AG08396 (cell line): ENCODE measurements around the gene TNS4.

ENCODE experiments used
- DNase-seq: peaks from one replicate; pipeline ENCODE4 v3.0.0; 2012; ENCODE audit warnings: low spot score, mixed read lengths

TNS4 gene

DNA sequence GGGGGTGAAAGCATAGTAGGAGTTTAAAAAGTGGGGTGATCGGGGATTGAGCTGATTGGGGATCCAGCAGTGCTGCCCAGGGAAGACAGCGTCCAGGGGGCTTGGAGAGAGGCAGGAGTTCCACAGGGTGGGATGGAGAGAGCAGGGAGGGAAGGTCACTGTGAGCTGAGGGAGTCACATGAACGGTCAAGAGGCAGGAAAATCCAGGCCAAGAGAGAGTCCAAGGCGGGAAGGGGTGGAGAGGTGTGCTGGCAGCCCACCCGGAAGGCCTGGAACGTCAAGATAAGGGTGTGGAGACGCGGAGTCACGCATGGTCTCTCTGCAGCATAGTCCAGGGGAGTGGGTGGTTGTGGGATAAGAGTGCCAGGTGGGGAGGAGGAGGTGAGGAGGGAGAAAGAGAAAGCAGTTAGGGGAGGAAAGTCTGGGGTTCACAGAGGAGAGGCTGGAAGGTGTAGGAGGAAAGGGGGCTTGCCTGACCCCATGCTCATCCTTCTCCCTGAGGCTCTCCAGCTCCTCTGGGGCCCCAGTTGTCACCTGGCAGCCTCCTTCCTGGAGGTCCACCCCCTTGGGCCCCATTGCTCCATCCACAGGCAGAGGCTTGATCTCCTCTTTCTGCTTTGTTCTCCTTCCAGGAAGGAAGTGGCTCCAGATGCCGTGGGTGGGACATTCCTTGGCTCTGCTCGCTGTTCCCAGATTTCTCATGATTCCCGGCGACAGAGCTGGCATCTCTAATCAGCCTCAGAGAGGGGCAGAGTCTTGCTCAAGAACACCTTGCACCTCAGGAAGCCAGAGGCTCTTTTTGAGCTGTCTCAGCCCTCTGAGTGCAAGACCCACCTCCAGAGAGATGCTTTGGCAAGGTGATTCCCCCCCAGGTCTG is 35.1 kb upstream of the TNS4 start:
- no peak for DNase-seq

- no peak for DNase-seq
Observed at GRCh38 chr17:40535924-40536294, 34.5 kb upstream of the TNS4 start.

DNA sequence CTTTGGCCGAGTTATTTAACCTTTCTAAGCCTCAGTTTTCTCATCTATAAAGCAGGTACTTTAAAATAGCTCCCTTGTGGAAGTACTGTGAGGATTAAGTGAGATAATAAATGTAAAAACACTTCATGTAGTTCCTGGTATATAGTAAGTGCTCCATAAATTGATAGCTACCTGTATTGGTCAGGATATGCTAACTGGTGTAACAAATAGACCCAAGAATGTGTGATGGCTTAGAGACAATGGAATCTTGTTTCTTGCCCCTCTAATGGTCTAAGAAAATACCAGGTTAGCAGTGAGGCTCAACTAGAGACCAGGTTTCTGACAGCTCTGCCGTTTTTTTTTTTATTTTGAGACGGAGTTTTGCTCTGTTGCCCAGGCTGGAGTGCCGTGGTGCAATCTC is 34.0 kb upstream of the TNS4 start:
- no peak for DNase-seq

GRCh38 chr17:40534371-40535189 is 33.2 kb upstream of the TNS4 start:
- DNase-seq = no peak

DNA sequence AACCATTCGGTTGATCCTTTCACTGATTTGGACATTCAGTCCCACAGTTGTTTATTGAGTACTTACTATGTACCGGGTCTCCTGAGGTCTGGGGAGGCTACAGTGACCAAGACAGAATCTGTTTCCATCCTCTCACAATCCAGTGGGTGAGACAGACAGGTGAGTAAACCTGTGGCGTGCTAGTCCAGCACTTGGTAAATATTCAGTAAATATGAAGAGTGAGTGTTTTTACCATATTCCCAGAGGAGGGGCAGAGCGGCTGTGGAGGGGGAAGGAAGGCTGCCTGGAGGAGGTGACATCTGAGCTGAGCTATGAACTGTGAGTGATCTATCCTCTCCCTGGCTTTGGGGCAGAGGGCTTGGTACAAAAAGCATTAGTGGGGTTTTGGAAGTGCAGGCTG is 32.5 kb upstream of the TNS4 start:
- DNase-seq = no peak

- DNase-seq = no peak
Observed at GRCh38 chr17:40532520-40533253, 31.3 kb upstream of the TNS4 start.

GRCh38 chr17:40531051-40531991 is 29.9 kb upstream of the TNS4 start:
- no peak for DNase-seq

GRCh38 chr17:40530531-40530994 is 29.1 kb upstream of the TNS4 start:
- no peak for DNase-seq

- DNase-seq = no peak
Observed at GRCh38 chr17:40529991-40530390, 28.6 kb upstream of the TNS4 start.

DNA sequence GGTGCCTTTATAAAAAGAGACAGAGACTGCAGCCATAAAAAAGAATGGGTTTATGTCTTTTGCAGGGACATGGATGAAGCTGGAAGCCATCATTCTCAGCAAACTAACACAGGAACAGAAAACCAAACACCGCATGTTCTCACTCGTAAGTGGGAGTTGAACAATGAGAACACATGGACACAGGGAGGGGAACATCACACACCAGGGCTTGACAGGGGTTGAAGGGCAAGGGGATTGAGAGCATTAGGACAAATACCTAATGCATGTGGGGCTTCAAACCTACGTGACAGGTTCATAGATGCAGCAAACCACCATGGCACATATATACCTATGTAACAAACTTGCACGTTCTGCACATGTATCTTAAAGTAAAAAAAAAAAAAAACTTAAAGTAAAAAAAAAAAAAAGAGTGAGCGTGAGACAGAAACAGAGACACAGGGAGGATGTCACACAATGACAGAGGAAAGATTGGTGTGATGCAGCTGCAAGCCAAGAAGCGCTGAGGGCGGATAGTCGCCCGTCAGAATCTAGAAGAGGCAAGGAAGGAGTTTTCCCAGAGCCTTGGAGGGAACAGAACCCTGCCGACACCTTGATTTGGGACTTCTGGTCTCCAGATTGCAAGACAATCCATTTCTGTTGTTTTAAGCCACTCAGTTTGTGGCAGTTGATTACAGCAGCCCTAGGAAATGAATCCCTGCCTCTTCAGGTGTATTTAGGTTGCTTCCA is 27.4 kb upstream of the TNS4 start:
- DNase-seq = no peak

DNA sequence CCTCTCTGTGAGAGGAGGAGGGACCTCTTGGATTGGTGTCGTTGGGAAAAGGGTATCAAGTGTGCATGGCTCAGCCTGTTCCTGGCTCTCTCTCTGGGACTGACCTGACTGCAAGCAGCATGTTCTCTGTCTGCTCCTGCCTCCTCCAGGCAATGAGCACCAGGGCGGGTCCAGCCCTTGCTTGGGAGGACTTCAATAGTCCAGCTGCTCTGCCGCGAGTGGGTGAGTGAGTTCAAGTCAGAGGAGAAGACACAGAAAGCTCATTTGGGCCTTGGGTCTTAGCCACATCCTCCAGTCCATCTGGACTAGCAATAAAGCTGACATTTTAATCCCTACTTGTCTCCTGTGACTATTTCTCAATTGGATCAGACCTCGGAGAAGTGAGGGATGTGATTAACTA is 25.2 kb upstream of the TNS4 start:
- no peak for DNase-seq

DNA sequence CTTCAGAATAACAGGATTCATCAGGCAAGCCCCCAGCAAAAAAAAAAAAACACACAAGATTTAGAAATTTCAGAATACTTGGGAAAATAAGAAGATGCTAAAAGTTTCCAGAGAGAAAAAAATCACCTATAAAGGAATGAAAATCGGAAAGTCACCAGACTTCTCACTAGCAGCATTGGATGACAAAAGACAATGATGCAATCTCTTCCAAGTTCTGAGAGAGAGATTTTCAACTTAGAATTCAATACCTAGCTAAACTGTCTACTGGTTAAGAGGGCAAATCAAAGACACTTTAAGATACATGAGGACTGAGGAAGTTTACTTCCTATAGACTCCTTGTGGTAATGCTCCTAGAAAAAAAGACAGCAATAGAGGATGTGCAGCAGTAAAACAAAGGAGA is 23.9 kb upstream of the TNS4 start:
- no peak for DNase-seq

DNA sequence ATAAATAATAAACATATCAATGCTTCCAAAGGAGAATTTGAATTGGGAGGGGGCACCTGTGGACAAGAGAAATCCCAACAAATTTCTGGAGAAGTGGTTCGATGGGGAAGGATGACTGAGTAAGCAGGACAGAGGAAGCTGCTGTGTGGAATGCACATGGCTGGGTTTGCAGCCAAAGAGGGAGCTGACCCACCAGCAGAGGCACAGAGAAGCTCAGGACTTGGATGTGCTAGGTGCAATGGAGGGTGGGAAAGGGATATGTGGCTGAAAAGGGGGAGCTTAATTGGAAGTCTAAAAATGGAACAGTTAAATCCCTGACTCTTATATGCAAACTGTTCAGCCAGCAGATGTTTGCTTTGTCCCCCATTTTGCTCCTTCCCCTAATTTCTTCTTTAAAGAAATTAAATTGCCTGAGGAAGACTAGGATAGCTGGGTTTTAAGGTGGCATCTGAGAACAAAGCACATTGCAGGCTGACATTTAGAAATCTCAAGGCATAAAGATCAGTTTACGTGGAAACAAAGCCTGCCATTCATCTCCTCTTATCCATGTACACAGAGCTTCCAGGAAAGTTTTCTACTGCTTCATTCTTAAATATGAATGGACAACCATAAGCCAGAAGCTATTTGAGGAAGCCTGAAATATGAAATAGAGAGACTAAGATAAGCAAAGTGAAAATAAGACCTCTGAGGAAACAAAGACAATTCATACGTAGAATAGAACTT is 23.0 kb upstream of the TNS4 start:
- DNase-seq = no peak

- no peak for DNase-seq
Observed at GRCh38 chr17:40522961-40523310, 21.5 kb upstream of the TNS4 start.

DNA sequence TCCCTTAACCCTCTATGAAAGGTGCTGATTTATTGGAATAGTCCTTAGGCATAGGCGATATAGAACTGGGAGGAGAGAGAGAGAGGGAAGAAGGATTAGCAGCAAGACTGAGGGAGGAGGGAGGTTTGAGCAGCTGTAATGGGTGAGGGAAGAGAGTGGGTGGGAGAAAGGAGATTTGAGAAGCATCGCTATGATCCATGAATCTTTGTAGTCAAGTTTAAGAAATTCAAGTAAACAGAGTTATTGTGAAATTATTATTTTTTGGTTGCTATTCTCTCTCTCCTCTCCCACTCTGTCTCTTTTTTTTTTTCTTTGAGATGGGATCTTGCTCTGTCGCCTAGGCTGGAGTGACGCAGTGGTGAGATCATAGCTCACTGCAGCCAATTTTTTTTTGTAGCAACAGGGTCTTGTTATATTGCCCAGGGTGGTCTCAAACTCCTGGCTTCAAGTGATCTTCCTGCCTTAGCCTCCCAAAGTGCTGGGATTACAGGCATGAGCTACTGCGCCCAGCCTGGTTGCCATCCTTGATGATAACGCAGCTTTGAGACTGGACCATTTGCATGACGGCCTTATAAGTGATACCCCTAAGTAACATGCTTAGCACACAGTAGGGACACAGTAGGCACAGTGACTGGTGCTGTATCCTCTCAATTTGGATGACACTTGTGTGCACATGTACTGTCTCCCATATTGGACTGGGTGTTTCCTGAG is 21.0 kb upstream of the TNS4 start:
- DNase-seq = no peak

GRCh38 chr17:40520991-40521453 is 19.6 kb upstream of the TNS4 start:
- DNase-seq = no peak

- DNase-seq = no peak
Observed at GRCh38 chr17:40519089-40519775, 17.8 kb upstream of the TNS4 start.

- DNase-seq = no peak
Observed at GRCh38 chr17:40518401-40519088, 17.1 kb upstream of the TNS4 start.
